CD4-positive, alpha-beta T cell treated with Interleukin-1 beta for 1 hour (primary cell): Measurements from ENCODE around the gene DYNAP.

Experiments
- DNase-seq, 2 donors: peaks; one replicate each; pipeline ENCODE4 v3.0.0-alpha.2; 2020 to 2022

DYNAP gene

GRCh38 chr18:54590945-54591344, at the start of gene DYNAP:
Gene DYNAP, plus strand, starts transcription at chr18:54591245. Its CDS starts 38 bp downstream, at chr18:54591283.
- no peak for DNase-seq

DNA sequence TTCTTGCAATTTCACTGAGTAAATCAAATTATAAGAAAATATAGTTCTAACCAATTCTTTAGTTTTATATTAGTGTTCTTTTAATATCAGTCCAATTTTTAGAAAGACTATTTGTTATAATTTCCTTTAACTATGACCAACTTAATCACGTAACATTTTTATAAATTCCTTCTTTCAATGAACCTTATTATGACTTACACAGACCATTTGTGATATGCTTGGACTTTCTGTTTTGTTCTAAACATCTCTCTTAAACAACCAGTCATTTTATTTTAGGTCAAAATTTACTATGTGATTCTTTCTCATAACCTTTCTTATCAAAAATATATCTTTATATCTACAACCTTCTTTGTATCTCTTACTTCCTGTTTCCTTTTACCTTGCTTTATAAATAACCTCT, 39.5 kb upstream of the DYNAP start:
- no peak for DNase-seq

DNA sequence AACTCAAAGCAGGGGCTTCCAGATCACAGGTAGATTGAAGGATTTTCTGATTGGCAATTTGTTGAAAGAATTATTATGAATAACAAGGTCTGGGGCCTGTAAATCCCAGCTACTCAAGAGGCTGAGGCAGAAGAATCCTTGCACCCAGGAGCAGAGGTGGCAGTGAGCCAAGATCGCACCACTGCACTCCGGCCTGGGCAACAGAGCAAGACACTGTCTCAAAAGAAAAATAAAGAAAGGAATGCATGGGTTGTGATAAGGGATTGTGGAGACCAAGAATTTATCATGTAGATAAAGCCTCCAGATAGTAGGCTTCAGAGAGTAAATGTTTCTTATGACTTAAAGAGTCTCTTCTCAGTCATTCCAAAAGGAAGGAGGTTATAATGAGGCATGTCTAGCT, 35.8 kb upstream of the DYNAP start:
- DNase-seq, result no peak

GRCh38 chr18:54555996-54556395, 35.0 kb upstream of the DYNAP start:
- no peak for DNase-seq

DNA sequence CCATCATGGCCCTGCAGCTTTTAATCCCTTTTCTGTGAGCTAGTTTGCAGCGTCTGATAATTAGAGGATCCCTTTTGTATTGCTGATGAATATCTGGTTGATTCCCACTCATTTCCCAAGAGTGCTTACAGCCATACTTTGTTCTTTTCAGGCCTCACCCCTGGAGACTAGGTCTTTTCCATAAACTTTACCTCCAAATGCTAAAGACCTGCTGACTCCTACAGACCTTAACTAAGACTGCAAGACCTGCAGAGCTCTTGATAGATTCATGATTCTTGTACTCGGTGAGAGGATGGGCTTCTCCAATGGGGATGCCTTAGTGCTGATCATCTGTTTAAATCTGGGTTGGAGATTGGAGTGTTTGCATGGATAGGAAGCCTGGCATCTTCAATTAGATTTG, 33.1 kb upstream of the DYNAP start:
- no peak for DNase-seq

DNA sequence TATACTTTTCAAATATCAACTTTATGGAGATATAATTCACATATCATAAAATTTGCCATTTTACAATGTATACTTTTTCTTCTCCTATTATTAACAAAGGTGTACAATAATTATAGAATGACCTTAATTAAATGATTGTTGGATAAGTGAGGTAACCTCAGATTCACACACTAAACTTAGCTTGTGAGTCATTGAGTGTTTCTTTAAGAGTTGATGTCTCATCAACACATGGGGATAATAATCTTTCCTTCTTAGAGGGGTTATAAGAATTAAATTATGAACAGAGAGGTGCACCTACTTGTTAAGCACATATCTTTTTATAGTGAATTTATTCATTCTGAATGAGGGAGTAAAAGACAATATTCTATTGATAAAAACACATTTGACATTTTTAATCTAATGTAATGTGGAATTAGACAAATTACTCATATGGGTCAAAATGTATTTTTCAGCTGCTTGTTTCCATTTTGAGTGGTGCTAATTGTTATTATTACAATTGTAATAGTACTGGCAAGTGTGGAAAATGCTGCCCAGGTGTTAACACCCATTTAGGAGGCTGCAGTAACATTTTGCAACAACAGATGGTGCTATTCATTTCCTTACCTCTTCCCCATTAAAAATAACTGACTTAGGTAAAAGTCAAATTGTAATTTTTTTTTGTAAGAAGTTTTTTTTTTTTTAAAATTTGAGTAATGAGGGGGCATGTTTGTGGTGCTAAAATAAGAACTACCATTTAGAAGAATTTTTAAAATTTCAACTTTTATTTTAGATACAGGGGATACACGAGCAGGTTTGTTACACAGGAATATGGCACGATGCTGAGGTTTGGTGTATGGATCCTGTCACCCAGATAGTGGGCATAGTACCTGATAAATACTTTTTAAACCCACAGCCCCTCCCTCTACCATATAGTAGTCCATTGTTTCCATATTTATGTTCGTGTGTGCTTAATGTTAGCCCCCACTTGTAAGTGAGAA, 32.1 kb upstream of the DYNAP start:
- DNase-seq, result peak in 1 of 2 donors; percentile 13

DNA sequence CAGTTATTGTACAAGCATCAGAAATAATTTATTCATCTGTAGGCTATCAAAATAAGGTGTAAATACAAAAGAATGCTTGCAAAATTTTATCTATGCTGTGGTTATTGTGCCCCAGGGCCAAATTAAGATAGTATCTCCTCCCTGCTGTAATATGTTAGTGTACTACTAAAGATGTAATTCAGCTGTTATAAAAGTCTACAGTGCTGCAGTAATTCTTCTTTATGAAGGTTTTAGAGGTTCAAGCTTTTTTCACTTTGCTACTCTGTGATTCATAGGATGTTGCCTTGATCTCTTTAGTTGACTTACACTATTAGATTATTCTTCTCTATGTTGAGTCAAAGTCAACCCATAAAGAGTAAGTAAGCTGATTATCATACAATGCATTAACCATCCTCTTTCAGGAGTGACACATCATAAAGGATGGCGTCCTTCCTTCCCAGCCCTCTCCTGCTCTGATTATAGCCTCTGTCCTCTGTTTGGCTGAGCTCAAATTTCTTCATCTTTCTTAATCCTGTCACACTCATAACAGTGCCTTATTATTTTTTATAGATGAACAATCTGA, 29.3 kb upstream of the DYNAP start:
- DNase-seq, result no peak

DNA sequence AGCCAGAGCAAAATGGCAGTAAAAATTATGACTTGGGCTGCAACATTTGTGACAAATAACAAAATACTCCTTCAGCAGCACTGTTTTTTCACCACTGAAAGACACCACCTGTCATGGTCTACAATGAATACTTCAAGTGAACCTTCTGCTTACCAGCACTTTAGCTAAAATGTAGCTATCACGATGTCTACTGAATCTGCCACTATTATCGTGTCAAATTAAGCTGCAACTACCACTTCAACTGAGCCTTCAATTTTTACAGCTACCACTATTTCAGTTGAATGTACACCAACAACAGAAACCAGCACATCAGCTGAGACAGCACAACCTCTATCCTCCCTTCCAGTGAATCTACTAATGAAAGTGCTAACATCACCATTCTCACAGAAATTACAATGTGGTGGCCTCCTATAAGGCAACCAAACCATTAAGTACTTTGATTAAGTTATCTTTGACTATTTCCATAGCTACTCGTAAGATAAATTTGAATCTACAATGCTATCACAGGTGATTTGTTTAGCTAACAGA, 10.8 kb upstream of the DYNAP start:
- no peak for DNase-seq

GRCh38 chr18:54584065-54584464, 7.0 kb upstream of the DYNAP start:
- no peak for DNase-seq

- no peak for DNase-seq
Observed at GRCh38 chr18:54585743-54586142, 5.3 kb upstream of the DYNAP start.

- DNase-seq, result no peak
Observed at GRCh38 chr18:54604211-54604610, 13.2 kb downstream of the DYNAP start.

- no peak for DNase-seq
Observed at GRCh38 chr18:54606835-54607212, 15.8 kb downstream of the DYNAP start.

DNA sequence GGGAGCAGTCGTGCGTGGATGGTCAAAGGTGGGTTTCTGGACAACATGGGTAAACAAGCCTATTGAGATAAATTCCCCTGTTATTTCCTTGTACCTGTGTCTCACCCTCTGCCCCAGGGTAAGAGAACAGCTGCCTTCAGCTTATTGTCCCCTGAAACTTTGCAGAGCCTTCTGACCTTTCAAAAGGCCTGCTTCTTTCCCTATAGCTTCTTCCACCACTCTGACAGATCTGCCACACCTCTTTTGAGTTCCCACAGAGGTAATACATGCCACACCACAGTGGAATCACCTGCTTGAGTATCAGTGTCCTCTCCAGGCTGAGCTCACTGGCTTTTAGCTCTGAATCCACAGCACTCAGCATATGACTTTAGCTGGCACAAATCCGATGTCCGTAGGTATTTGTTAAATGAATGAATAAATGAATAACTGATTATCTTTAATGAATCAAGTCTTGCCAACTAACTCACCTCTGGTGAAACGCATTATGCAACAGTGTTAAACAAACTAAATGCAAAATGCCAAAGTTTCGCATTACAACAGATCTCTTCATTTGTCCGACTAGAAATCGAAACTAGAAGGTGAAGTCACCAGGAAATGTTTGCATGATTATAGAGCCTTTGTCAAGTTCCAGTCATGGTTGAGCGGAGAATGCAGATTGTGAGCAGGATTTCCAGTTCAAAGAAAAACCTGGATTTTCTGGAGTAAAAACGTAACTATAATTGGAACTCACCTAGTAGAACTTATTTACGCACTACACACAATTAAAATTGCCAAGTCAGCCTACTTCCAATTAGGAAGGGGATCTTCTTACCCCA, 16.4 kb downstream of the DYNAP start:
- no peak for DNase-seq

DNA sequence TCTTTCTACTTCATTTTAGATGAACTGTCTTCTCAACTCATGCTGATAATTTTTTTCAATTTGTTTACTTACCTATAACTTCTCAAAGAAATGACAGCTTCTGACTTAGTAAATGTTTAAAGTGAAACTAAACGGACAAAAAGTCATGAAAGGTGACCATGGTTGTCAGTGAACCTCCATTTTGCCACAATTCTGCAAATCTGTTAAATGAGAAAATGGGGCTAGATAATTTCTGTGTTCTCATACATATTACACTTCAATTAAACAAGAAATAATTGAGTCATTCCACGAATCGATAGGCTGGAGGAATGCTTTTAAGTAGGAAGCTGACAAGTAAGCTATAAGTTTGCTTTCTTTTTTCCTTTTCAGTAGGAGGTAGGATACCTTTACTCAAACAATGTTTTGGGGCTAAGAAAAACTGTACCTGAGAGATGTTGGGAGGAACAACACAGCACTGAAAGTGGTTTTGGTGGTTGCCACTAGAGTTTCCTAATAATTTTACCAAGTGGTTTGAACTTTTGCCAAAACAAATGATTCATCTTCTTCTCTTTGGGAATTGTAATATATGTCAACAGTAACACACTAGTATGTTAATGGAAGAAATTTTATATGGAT, 17.1 kb downstream of the DYNAP start:
- no peak for DNase-seq

DNA sequence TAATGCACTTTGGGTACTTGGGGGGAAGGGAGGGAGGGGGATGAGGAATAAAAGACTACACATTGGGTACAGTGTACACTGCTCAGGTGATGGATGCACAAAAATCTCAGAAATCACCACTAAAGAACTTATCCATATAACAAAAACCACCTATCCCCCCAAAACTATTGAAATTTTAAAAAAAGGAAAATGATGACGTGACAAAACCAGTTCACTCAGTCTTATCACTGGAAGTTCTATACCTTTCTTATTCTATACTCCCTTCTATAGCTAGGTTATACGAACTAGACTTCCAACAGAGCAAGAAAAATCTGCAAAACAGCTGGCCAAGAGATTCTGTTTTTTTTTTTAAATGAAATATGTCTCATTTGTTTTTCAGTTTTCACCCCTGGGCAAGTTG, 20.8 kb downstream of the DYNAP start:
- no peak for DNase-seq

- no peak for DNase-seq
Observed at GRCh38 chr18:54612237-54612636, 21.2 kb downstream of the DYNAP start.

GRCh38 chr18:54613174-54613573, 22.1 kb downstream of the DYNAP start:
- no peak for DNase-seq

DNA sequence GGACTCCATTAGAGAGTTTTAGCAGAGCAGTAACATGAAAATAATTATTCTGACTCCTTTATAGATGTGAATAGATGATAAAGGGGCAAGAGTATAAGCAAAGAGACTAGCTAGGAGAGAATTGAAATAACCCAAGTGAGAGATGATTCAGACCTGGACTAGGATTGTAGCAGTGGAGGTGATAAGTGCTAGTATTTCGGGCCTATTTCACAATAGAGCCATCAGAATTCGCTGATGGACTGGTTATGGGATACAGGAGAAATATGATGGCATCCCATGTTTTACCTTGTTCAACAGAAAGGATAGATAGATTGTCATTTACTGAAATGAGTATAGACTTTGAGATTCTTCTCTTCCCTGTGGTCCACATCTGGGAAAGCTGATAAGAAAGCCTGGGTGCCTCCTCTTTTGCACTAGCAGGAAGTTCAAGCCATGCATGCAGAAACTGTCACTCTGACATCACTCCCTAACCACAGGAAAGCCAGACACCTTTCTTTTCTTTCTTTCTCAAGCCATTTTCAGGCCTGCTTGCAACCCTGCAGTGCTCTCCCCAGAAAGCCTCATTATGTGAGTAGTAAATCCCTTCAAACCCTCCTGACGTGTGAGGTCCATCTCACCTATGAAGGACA, 25.3 kb downstream of the DYNAP start:
- DNase-seq, result no peak

- no peak for DNase-seq
Observed at GRCh38 chr18:54622084-54622483, 31.0 kb downstream of the DYNAP start.

- no peak for DNase-seq
Observed at GRCh38 chr18:54626779-54627178, 35.7 kb downstream of the DYNAP start.

- DNase-seq, result no peak
Observed at GRCh38 chr18:54630963-54631362, 39.9 kb downstream of the DYNAP start.

DNA sequence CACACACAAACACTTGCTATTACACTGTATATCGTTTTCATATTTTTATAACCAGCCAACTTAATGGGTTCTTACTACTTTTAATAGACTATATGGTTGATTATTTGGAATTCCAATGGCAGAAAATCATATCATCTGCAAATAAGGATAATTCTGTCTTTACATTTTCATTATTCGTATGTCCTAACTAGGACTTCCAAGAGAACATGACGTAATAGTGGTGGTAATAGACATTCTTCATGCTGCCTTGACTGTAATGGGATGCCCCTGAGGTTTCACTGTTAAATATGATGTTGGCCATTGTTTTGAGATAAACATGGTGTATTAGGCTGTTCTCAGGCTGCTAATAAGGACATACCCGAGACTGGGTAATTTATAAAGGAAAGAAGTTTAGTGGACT, 45.2 kb downstream of the DYNAP start:
- no peak for DNase-seq
